Activated naive CD4-positive, alpha-beta T cell treated with anti-CD3 and anti-CD28 coated beads, Interleukin-2, amount 10 ng/mL, durations not matched to agents 7 days and 5 days (primary cell): ENCODE results near the gene DIS3L2.
A peak's percentile ranks its signal among the peaks of the same experiment; 100 is the strongest.

Experiments used
- CTCF ChIA-PET: fragments of 350-600 bp; sonication (Branson Sonifier 250); formaldehyde crosslinking; loops from one replicate; lab custom pipeline; 2021; ENCODE audit warnings: antibody characterized with exemption; lab: Charles Lee
- DNase-seq: peaks from one replicate; pipeline ENCODE4 v3.0.0-alpha.2; 2020
- H3K27ac Mint-ChIP-seq: one replicate; pipeline ENCODE4 v1.8.0; 2021; ENCODE audit warnings: mild to moderate bottlenecking, moderate library complexity, mixed read lengths
- H3K27me3 Mint-ChIP-seq: one replicate; pipeline ENCODE4 v1.8.0; 2021; ENCODE audit warnings: mild to moderate bottlenecking, mixed read lengths
- H3K36me3 Mint-ChIP-seq: one replicate; pipeline ENCODE4 v1.8.0; 2021; ENCODE audit warnings: mixed read lengths
- H3K4me1 Mint-ChIP-seq: one replicate; pipeline ENCODE4 v1.8.0; 2021; ENCODE audit warnings: mixed read lengths
- H3K4me3 Mint-ChIP-seq: one replicate; pipeline ENCODE4 v1.8.0; 2021; ENCODE audit warnings: mild to moderate bottlenecking, moderate library complexity, mixed read lengths
- H3K9me3 Mint-ChIP-seq: one replicate; pipeline ENCODE4 v1.8.0; 2021; ENCODE audit warnings: mixed read lengths

The DIS3L2 gene

DNA sequence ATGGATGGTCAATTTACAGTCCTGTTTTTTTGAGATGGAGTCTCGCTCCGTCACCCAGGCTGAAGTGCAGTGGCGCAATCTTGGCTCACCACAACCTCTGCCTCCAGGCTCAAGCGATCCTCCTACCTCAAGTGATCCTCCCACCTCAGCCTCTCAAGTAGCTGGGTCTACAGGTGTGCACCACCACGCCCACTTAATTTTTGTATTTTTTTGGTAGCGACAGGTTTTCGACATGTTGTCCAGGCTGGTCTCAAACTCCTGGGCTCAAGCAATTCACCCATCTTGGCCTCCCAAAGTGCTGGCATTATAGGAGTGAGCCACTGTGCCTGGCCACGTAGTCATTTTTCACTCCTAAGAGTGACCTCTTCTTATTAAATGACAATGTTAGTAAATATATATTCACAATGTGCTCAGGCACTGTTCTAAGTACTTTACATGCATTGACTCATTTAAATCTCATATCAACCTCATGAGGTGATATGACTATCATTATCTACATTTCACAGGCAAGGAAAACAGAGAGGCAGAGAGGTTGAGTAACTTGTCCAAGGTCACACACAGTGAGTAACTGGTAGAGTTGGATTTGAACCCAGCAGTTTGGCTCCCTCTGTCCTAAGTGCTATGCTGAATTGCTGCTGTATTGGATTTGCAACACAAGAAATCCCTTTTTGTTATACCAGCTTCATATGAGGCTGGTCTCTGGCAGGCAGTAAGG lies 5.6 kb upstream of the DIS3L2 start:
- H3K27me3 Mint-ChIP-seq = peaks cover 29% of the 10 kb centered on the region
- no peak overlapping the region for H3K27ac Mint-ChIP-seq
- peaks cover 2% of the 10 kb centered on the region for H3K36me3 Mint-ChIP-seq
- CTCF ChIA-PET = no interaction called here
- DNase-seq = no peak
- no peak overlapping the region for H3K4me3 Mint-ChIP-seq
- H3K9me3 Mint-ChIP-seq = peaks cover 3% of the 10 kb centered on the region
- peaks cover 3% of the 10 kb centered on the region for H3K4me1 Mint-ChIP-seq

DNA sequence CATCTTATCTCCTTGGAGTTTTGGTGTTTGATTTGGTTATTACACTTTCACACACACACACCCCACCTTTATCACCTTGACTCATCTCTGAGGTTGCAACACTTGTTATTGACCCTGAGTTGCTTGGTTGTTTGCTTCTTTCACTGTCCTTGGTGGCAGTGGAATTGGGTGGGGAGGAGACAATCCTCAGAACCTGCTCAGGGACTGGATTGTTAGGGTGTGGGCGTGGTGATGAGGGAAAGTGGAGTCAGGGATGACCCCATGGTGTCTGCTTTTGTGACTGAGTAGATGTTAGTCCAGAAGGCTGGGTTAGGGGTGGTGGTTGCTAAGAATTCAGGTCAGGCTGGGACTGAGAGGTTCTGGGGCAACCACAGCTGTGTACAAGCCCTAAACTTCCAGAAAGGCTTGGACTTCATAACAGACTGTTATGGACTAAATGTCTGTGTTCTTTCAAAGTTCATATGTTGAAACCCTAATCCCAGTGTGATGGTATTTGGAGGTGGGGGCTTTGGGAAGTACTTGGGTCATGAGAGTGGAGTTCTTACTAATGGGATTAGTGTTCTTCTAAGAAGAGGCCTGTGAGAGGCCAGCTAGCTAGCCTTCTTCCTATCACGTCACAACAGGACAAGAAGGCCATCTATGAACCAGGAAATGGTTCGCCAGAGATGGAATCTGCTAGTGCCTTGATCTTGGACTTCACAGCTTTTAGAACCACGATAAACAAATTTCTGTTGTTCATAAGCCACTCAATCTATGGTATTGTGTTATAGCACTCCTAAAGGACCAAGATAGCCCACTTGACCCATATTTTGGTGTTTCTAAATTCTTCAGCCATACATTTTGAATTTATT lies 3.4 kb upstream of the DIS3L2 start:
- CTCF ChIA-PET = no interaction called here
- no peak overlapping the region for H3K4me3 Mint-ChIP-seq
- H3K4me1 Mint-ChIP-seq = peaks cover 19% of the 10 kb centered on the region
- no peak overlapping the region for H3K27ac Mint-ChIP-seq
- DNase-seq = no peak
- H3K27me3 Mint-ChIP-seq = peaks cover 25% of the 10 kb centered on the region
- H3K36me3 Mint-ChIP-seq = peaks cover 10% of the 10 kb centered on the region
- H3K9me3 Mint-ChIP-seq = no peaks in the 10 kb centered on the region

DNA sequence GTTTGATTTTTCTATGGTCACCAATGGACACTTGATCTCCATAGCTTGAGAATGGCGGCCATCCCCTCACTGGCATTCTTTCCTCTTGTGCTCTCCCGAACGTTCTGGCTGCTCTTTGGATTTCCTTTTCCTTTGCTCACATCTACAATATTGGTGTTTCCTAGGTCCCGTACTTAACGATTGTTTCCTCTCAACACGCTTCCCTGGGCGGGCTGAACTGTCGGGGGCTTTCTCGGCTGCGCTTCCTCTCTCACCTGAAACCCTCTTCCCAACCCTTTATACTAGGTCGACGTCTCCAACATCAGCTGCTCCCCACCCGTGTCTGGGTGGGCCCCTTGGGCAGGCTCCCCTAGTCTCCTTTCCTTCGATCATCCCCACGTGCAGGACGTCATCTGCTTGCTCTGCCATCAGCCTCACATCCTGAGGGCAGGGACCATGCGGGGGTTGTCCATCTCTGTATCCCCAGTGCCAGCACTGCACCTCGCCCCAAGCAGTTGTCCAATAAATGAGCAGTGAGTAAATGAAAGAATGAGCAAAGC lies 634 bp upstream of the DIS3L2 start:
- peak overlapping the region; percentile 80 for H3K27ac Mint-ChIP-seq
- peak overlapping the region; percentile 96 for H3K4me3 Mint-ChIP-seq
- no peaks in the 10 kb centered on the region for H3K9me3 Mint-ChIP-seq
- DNase-seq = no peak
- peaks cover 8% of the 10 kb centered on the region for H3K27me3 Mint-ChIP-seq
- CTCF ChIA-PET = no interaction called here
- H3K36me3 Mint-ChIP-seq = peaks cover 13% of the 10 kb centered on the region
- H3K4me1 Mint-ChIP-seq = peaks cover 28% of the 10 kb centered on the region

- H3K36me3 Mint-ChIP-seq = peaks cover 25% of the 10 kb centered on the region
- H3K27me3 Mint-ChIP-seq = no peaks in the 10 kb centered on the region
- CTCF ChIA-PET = interaction anchor here (1.0 to 1.4 kb wide), 2 partner anchors 40 to 63 kb away, joined by 3 read pairs; no protein-coding TSS in a partner anchor
- no peak overlapping the region for H3K4me3 Mint-ChIP-seq
- no peak for DNase-seq
- H3K27ac Mint-ChIP-seq = no peak overlapping the region
- peaks cover 33% of the 10 kb centered on the region for H3K4me1 Mint-ChIP-seq
- peaks cover 9% of the 10 kb centered on the region for H3K9me3 Mint-ChIP-seq
Observed at GRCh38 chr2:231965102-231965501, 3.6 kb downstream of the DIS3L2 start.

GRCh38 chr2:231966886-231967285 lies 5.4 kb downstream of the DIS3L2 start:
- peaks cover 25% of the 10 kb centered on the region for H3K4me1 Mint-ChIP-seq

DNA sequence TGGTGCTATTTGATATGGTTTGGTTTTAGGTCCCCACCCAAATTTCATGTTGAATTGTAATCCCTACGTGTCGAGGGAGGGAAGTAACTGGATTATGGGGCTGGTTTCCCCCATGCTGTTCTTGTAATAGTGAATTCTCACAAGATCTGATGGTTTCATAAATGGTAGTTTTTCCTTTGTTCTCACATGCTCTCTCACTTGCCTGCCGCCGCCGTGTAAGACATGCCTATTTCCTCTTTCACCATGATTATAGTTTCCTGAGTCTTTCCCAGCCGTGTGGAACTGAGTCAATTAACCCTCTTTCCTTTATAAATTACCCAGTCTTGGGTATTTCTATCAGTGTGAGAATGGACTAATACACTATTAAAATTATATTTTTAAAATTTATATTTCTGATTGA lies 7.3 kb downstream of the DIS3L2 start:
- H3K4me3 Mint-ChIP-seq = no peak overlapping the region
- CTCF ChIA-PET = no interaction called here
- H3K9me3 Mint-ChIP-seq = peaks cover 9% of the 10 kb centered on the region
- no peak for DNase-seq
- no peak overlapping the region for H3K27ac Mint-ChIP-seq
- peaks cover 10% of the 10 kb centered on the region for H3K4me1 Mint-ChIP-seq
- H3K36me3 Mint-ChIP-seq = peaks cover 19% of the 10 kb centered on the region
- H3K27me3 Mint-ChIP-seq = no peaks in the 10 kb centered on the region

More at GRCh38 chr2:231966886-231967285, 5.4 kb downstream of the DIS3L2 start:
- H3K27ac Mint-ChIP-seq = no peak overlapping the region
- CTCF ChIA-PET = no interaction called here
- peaks cover 9% of the 10 kb centered on the region for H3K9me3 Mint-ChIP-seq
- H3K27me3 Mint-ChIP-seq = no peaks in the 10 kb centered on the region
- peaks cover 22% of the 10 kb centered on the region for H3K36me3 Mint-ChIP-seq
- no peak overlapping the region for H3K4me3 Mint-ChIP-seq
- DNase-seq = no peak

DNA sequence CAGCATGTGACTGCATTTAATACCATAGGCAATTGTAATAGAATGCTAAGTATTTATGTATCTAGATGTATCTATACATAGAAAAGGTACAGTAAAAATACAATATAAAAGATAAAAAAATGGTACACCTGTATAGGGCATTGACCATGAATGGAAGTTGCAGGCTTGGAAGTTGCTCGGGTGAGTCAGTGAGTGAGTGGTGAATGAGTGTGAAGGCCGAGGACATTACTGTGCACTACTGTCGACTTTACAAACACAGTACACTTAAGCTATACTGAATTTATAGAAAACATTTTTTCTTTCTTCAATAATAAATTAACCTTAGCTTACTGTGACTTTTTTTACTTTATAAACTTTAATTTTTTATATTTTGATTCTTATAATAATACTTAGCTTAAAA lies 8.9 kb downstream of the DIS3L2 start:
- CTCF ChIA-PET = no interaction called here
- Mint-ChIP-seq H3K27ac (no peak overlapping the region), H3K4me1 (peaks cover 5% of the 10 kb centered on the region), H3K27me3 (no peaks in the 10 kb centered on the region), H3K36me3 (peaks cover 17% of the 10 kb centered on the region), H3K4me3 (no peak overlapping the region), H3K9me3 (peaks cover 9% of the 10 kb centered on the region)
- DNase-seq = no peak

GRCh38 chr2:231975001-231975400 lies 13.5 kb downstream of the DIS3L2 start:
- peaks cover 6% of the 10 kb centered on the region for H3K36me3 Mint-ChIP-seq
- DNase-seq = no peak
- CTCF ChIA-PET = no interaction called here
- H3K4me1 Mint-ChIP-seq = no peaks in the 10 kb centered on the region
- no peaks in the 10 kb centered on the region for H3K9me3 Mint-ChIP-seq
- H3K27me3 Mint-ChIP-seq = no peaks in the 10 kb centered on the region
- no peak overlapping the region for H3K4me3 Mint-ChIP-seq
- no peak overlapping the region for H3K27ac Mint-ChIP-seq

- no peaks in the 10 kb centered on the region for H3K4me1 Mint-ChIP-seq
- no peaks in the 10 kb centered on the region for H3K9me3 Mint-ChIP-seq
- peaks cover 4% of the 10 kb centered on the region for H3K36me3 Mint-ChIP-seq
- DNase-seq = no peak
- no peak overlapping the region for H3K27ac Mint-ChIP-seq
- no peaks in the 10 kb centered on the region for H3K27me3 Mint-ChIP-seq
- no peak overlapping the region for H3K4me3 Mint-ChIP-seq
- CTCF ChIA-PET = no interaction called here
Observed at GRCh38 chr2:231977430-231977829, 15.9 kb downstream of the DIS3L2 start.

DNA sequence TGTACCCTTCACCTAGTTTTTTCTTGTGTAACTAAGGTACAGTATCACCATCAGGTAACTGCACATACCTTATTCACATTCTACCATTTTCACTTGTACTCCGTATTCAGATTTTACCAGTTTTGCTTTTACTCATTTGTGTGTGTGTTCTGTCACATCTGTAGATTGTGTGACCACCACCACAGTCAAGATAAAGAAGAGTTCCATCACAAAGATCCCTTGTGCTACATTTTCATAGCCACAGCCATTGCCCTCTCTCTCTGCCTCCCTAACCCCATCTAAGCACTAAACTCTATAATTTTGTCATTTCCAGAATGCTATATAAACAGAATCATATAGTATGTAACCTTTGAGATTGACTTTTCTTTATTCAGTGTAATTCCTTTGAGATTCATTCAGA lies 23.5 kb downstream of the DIS3L2 start:
- H3K9me3 Mint-ChIP-seq = no peaks in the 10 kb centered on the region
- H3K4me3 Mint-ChIP-seq = no peak overlapping the region
- no peak overlapping the region for H3K27ac Mint-ChIP-seq
- no peak for DNase-seq
- H3K36me3 Mint-ChIP-seq = peaks cover 2% of the 10 kb centered on the region
- CTCF ChIA-PET = no interaction called here
- no peaks in the 10 kb centered on the region for H3K27me3 Mint-ChIP-seq
- no peaks in the 10 kb centered on the region for H3K4me1 Mint-ChIP-seq

DNA sequence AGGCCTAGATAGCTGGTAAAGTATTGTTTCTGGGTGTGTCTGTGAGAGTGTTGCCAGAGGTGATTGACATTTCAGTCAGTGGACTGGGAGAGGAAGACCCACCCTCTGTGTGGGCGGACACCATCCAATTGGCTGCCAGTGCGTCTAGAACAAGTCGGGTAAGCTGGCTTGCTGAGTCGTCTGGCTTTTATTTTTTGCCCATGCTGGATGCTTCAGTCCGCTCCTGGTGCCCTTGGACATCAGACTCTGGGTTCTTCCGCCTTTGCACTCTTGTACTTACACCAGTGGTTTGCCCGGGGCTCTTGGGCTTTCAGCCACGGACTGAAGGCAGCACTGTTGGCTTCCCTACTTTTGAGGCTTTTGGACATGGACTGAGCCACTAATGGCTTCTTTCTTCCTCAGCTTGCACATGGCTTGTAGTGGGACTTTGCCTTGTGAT lies 24.3 kb downstream of the DIS3L2 start:
- no peak for DNase-seq
- Mint-ChIP-seq H3K36me3 (peaks cover 2% of the 10 kb centered on the region), H3K4me3 (no peak overlapping the region), H3K4me1 (no peaks in the 10 kb centered on the region), H3K27ac (no peak overlapping the region), H3K9me3 (no peaks in the 10 kb centered on the region), H3K27me3 (no peaks in the 10 kb centered on the region)
- CTCF ChIA-PET = no interaction called here

DNA sequence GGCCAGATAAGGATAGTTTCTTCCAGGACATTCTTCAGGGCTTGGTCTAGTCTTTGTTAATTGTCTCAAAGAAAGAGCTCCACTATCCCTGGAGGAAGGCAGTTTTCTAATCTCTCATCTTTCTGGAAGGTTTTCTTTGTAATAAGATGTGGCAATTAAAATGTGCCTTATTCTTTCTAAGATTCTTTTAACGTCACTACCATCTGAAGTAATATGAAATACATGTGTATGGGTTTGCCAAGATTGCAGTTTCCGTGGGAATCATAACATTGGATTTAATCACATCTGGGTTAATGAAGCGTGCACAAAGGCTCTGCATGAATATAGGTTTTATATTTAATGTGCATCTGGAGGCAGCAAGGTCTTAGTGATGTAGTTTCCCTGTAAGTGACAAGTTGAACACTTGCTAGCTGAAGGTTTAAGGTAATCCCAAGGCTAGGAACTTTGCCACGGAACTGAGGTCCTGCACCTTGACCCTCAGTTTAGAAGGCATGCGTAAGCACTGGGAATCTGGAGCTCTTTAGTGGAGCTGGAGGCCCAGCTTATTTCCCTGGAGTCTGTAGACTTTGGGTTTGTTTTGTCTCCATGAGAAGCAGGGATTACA lies 25.7 kb downstream of the DIS3L2 start:
- H3K4me1 Mint-ChIP-seq = no peaks in the 10 kb centered on the region
- H3K4me3 Mint-ChIP-seq = no peak overlapping the region
- DNase-seq = no peak

DNA sequence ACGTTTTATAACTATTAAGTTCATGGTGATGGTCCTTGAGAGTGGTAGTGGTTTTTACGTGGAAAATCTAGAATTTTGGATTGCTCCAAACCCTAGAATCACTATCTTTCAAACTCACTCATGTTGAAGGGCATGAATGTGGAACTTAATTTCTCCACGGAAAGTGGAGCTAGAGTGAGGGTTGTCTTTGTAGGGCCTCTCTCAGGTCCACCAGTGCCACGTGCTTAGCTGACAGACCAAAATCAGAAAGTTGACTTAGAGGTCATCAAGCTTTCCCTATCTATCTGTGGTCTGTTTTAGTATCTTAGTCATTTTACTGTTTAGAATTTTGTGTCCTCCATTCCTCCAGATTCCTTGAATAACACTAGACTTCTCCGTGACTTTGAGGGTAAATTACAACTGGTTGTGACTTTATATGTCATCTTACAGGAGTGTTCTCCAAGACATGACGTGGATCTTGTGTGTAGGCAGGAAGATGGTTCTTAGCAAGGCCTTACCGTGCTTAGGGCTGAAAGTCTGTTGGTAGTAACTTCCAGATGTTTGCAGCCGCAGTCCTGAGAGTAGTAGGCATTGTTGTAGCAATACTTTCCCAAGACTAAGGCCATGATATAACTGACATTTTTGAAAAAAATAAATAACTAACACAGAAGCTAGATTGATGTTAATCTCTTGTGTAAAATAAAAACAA lies 26.8 kb downstream of the DIS3L2 start:
- CTCF ChIA-PET = interaction anchor here (0.6 kb wide), 1 partner anchor 15 kb away, joined by 3 read pairs; no protein-coding TSS in a partner anchor
- Mint-ChIP-seq H3K4me1 (no peaks in the 10 kb centered on the region), H3K27ac (no peak overlapping the region), H3K9me3 (no peaks in the 10 kb centered on the region), H3K27me3 (no peaks in the 10 kb centered on the region), H3K4me3 (no peak overlapping the region), H3K36me3 (peaks cover 2% of the 10 kb centered on the region)
- no peak for DNase-seq

More for the DNA sequence above, 25.7 kb downstream of the DIS3L2 start:
- no peaks in the 10 kb centered on the region for H3K27me3 Mint-ChIP-seq
- H3K27ac Mint-ChIP-seq = no peak overlapping the region
- H3K36me3 Mint-ChIP-seq = peaks cover 2% of the 10 kb centered on the region
- CTCF ChIA-PET = no interaction called here
- H3K9me3 Mint-ChIP-seq = no peaks in the 10 kb centered on the region

DNA sequence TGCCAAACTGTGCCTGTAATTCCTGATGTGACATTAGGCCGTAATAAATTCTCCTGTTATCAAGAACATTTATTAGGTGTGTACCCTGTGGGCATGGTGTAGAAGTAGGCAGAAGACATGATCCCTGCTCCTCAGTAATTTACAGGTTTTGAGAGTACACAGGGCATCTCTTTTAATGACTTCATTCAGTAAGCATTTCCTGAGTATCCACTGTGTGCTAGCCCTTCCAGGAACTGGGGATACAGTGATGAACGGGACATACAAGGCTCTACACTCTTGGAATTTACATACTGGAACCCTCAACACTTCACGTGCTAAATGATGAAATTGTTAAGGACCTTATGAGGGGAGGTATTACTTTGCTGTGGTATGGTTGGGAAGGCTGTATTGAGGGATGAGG lies 30.2 kb downstream of the DIS3L2 start:
- peaks cover 1% of the 10 kb centered on the region for H3K36me3 Mint-ChIP-seq
- no peak overlapping the region for H3K27ac Mint-ChIP-seq
- H3K27me3 Mint-ChIP-seq = no peaks in the 10 kb centered on the region
- CTCF ChIA-PET = no interaction called here
- H3K4me3 Mint-ChIP-seq = no peak overlapping the region
- DNase-seq = no peak
- H3K4me1 Mint-ChIP-seq = no peaks in the 10 kb centered on the region
- H3K9me3 Mint-ChIP-seq = no peaks in the 10 kb centered on the region
